ENCODE data around the gene EYS. TPM values are rescaled to one million over a fixed set of nuclear protein-coding genes. Genes with fewer than 3 reads are reported as not detected.

Gene EYS
- total and polyA plus RNA-seq, 2 of the 8 experiments (the other 6 are each of a cell fraction or from before 2014, with no cell fraction given), result 0.05 to 0.13 TPM

- no peak overlapping the region for H3K14ac ChIP-seq (ENCODE audit: insufficient read length)
- no peak overlapping the region for H3K56ac ChIP-seq (replicated peaks; ENCODE audit: insufficient read length, low read depth, low read length)
- FAIRE-seq, result no peak
- no peak overlapping the region for H3K4me2 ChIP-seq (ENCODE audit: insufficient read depth in 1 of 2, low read depth in 2 of 2, low read length in 2 of 2)
- H3K9me3 ChIP-seq (ENCODE audit: insufficient read depth in 2 of 2, low read depth in 1 of 2, low read length in 1 of 2), result peaks cover 0 to 3% of the 10 kb centered on the region in 2 experiments; a peak in 1 of 4 replicates
- DNase-seq (ENCODE audit: low read depth in 1 of 2, low spot score in 2 of 2), result no peak
- H2AFZ ChIP-seq (ENCODE audit: low read length), result no peak overlapping the region
- H4K8ac ChIP-seq (ENCODE audit: extremely low read depth, insufficient read depth, low read length), result no peak overlapping the region
- no peak overlapping the region for H3K27ac ChIP-seq (ENCODE audit: low read depth, low read length)
- H3K9ac ChIP-seq (replicated peaks in 1 of 4; ENCODE audit: extremely low read depth in 1 of 4, low read depth in 3 of 4, low read length in 3 of 4), result no peak overlapping the region
- POLR2A ChIA-PET (ENCODE audit: partially characterized antibody), result no interaction called here
- TF ChIP-seq CTBP2 (IDR thresholded peaks at IDR 0.05; ENCODE audit: borderline replicate concordance, insufficient read depth, insufficient read length, low read length) (no peak), ZNF274 (IDR thresholded peaks at IDR 0.05; ENCODE audit: borderline replicate concordance, extremely low read depth, low read length) (no peak), YY1 (IDR thresholded peaks at IDR 0.05; ENCODE audit: low read depth, low read length) (no peak), MAFK (IDR thresholded peaks at IDR 0.05; ENCODE audit: low read depth, low read length) (no peak)
- H2BK5ac ChIP-seq (ENCODE audit: low read depth, low read length), result no peak overlapping the region
- 89% methylated on average over 2 of the region's 2 CpGs; no CpG with 5 or more reads in 1 of the 2 experiments for WGBS, 2 experiments (ENCODE audit: extremely low coverage in 1 of 2, insufficient coverage in 1 of 2, insufficient read length in 1 of 2, insufficient replicate concordance in 2 of 2, low coverage in 1 of 2, low lambda C conversion rate in 2 of 2, missing lambda C conversion rate in 1 of 2)
- H2BK20ac ChIP-seq (ENCODE audit: low read length), result no peak overlapping the region
- H3K4ac ChIP-seq (replicated peaks; ENCODE audit: insufficient read length, low read depth, low read length), result no peak overlapping the region
- H3K23me2 ChIP-seq (ENCODE audit: low read depth, low read length), result no peaks in the 10 kb centered on the region
- no peak overlapping the region for H3K23ac ChIP-seq (ENCODE audit: insufficient read length)
- H3K36me3 ChIP-seq (ENCODE audit: control insufficient read depth in 2 of 4, insufficient read depth in 4 of 4, low read length in 3 of 4), result no peaks in the 10 kb centered on the region
- H3K79me2 ChIP-seq (ENCODE audit: control insufficient read depth in 1 of 2, insufficient read depth in 2 of 2, low read length in 2 of 2), result no peaks in the 10 kb centered on the region
- H4K20me1 ChIP-seq (replicated peaks in 1 of 2; ENCODE audit: control insufficient read depth in 1 of 2, insufficient read depth in 2 of 2, low read length in 2 of 2), result no peaks in the 10 kb centered on the region
- H3K27me3 ChIP-seq (replicated peaks in 1 of 4; ENCODE audit: control insufficient read depth in 3 of 4, extremely low read depth in 1 of 4, insufficient read depth in 3 of 4, low read length in 3 of 4), result no peaks in the 10 kb centered on the region
- H3K79me1 ChIP-seq (ENCODE audit: low read depth, low read length), result no peaks in the 10 kb centered on the region
- H3K18ac ChIP-seq (ENCODE audit: extremely low read depth, low read length), result no peak overlapping the region
- H3K4me1 ChIP-seq (replicated peaks in 1 of 4; ENCODE audit: control insufficient read depth in 3 of 4, insufficient read depth in 4 of 4, low read length in 3 of 4), result no peaks in the 10 kb centered on the region
- no peak overlapping the region for H2BK120ac ChIP-seq (replicated peaks; ENCODE audit: low read depth, low read length)
- H4K91ac ChIP-seq (replicated peaks; ENCODE audit: insufficient read length, low read length), result no peak overlapping the region
- no peak overlapping the region for H4K5ac ChIP-seq (ENCODE audit: insufficient read length, low read depth, low read length)
- no peak overlapping the region for H3K4me3 ChIP-seq (ENCODE audit: extremely low read depth in 1 of 4, insufficient read depth in 2 of 4, low read depth in 3 of 4, low read length in 4 of 4)
- no peak overlapping the region for H2BK15ac ChIP-seq (ENCODE audit: low read length)
- H2AK5ac ChIP-seq (ENCODE audit: low read depth, low read length), result no peak overlapping the region
- CTCF ChIA-PET (ENCODE audit: partially characterized antibody), result no interaction called here
- no peak overlapping the region for H2BK12ac ChIP-seq (ENCODE audit: low read depth, low read length)
Observed at GRCh38 chr6:65610746-65611145, 96.3 kb downstream of the EYS start.

All from H1 (cell line).